ENCODE measurements around the gene UNC5C. TPM values are rescaled to one million over a fixed set of nuclear protein-coding genes. Genes with fewer than 3 reads are reported as not detected.

The UNC5C gene
- total RNA-seq, 1 donor from 2014 or later = 1.7 TPM

GRCh38 chr4:95120456-95120855 lies 428.3 kb downstream of the UNC5C start:
- DNase-seq (ENCODE audit: low spot score) = no peak
- intact Hi-C loops (cut with DNase I) = no loop called here

- no peak for DNase-seq (ENCODE audit: low spot score)
- intact Hi-C loops (cut with DNase I) = no loop called here
These were observed 430.3 kb downstream of the UNC5C start for GRCh38 chr4:95118497-95118896.

- intact Hi-C loops (cut with DNase I) = no loop called here
- DNase-seq (ENCODE audit: low spot score) = no peak
These were observed 434.3 kb downstream of the UNC5C start for GRCh38 chr4:95114521-95114920.

Data from cardiac septum (tissue), 1 donor.